Osteocyte (in vitro differentiated cells): ENCODE data around the gene CDK12. TPM values are rescaled to one million over a fixed set of nuclear protein-coding genes. Genes with fewer than 3 reads are reported as not detected.
A peak's percentile ranks its signal among the peaks of the same experiment; 100 is the strongest.
"Not testable (repeated sequence)": the region's sequence is repeated elsewhere in the genome, so short reads cannot be mapped to it uniquely, and the experiment has no call there.

Experiments
- DNase-seq: peaks from one replicate; pipeline ENCODE4 v3.0.0; 2021; ENCODE audit warnings: mixed read lengths; ENCODE audit not compliant: unreplicated experiment; ENCODE audit errors: extremely low spot score
- H3K27ac Mint-ChIP-seq: one replicate; pipeline ENCODE4 v1.8.0; 2021; ENCODE audit warnings: mild to moderate bottlenecking, mixed read lengths; ENCODE audit not compliant: unreplicated experiment
- H3K27me3 Mint-ChIP-seq: one replicate; pipeline ENCODE4 v1.8.0; 2021; ENCODE audit warnings: mixed read lengths; ENCODE audit not compliant: unreplicated experiment
- H3K36me3 Mint-ChIP-seq: one replicate; pipeline ENCODE4 v1.8.0; 2021; ENCODE audit warnings: mixed read lengths; ENCODE audit not compliant: unreplicated experiment
- H3K4me1 Mint-ChIP-seq: one replicate; pipeline ENCODE4 v1.8.0; 2021; ENCODE audit warnings: mixed read lengths; ENCODE audit not compliant: unreplicated experiment
- H3K4me3 Mint-ChIP-seq: one replicate; pipeline ENCODE4 v1.8.0; 2021; ENCODE audit warnings: mild to moderate bottlenecking, moderate library complexity, mixed read lengths; ENCODE audit not compliant: unreplicated experiment
- H3K9me3 Mint-ChIP-seq: one replicate; pipeline ENCODE4 v1.8.0; 2021; ENCODE audit warnings: mixed read lengths; ENCODE audit not compliant: unreplicated experiment
- total RNA-seq: library from RNA; stranded (reverse); gene quantifications from 2 replicates; pipeline ENCODE4 v1.2.1, GENCODE V29; 2021
- TF ChIP-seq, protein P1 (sequence below): fragments of 200-600 bp; sonication (generic); IDR thresholded peaks from 2 replicates; pipeline ENCODE4 v1.5.0; 2021; ENCODE audit warnings: antibody characterized with exemption, mild to moderate bottlenecking, moderate library complexity

Gene CDK12
- total RNA-seq, 1 donor from 2014 or later = 59.0 TPM

DNA sequence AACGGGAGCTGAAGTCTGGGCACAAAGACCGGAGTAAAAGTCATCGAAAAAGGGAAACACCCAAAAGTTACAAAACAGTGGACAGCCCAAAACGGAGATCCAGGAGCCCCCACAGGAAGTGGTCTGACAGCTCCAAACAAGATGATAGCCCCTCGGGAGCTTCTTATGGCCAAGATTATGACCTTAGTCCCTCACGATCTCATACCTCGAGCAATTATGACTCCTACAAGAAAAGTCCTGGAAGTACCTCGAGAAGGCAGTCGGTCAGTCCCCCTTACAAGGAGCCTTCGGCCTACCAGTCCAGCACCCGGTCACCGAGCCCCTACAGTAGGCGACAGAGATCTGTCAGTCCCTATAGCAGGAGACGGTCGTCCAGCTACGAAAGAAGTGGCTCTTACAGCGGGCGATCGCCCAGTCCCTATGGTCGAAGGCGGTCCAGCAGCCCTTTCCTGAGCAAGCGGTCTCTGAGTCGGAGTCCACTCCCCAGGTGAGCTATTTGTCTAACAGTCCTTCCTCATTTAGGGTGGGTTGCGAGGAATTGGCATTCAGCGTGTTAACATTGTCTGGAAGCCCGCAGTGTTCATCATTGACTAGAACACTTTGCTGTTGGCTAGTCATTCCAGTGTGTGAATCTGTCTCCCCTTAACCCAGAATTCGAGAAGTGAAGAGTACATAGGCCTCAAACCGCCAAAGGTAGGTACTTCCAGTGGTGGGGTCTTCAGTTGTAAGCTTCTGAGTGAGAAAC is 1.5 kb downstream of the CDK12 start:
- Mint-ChIP-seq H3K9me3 (no peaks in the 10 kb centered on the region), H3K27ac (peak overlapping the region; percentile 98), H3K36me3 (peaks cover 4% of the 10 kb centered on the region), H3K4me1 (peaks cover 37% of the 10 kb centered on the region), H3K4me3 (peak overlapping the region; percentile 95), H3K27me3 (no peaks in the 10 kb centered on the region)
- TF ChIP-seq, protein P1, sequence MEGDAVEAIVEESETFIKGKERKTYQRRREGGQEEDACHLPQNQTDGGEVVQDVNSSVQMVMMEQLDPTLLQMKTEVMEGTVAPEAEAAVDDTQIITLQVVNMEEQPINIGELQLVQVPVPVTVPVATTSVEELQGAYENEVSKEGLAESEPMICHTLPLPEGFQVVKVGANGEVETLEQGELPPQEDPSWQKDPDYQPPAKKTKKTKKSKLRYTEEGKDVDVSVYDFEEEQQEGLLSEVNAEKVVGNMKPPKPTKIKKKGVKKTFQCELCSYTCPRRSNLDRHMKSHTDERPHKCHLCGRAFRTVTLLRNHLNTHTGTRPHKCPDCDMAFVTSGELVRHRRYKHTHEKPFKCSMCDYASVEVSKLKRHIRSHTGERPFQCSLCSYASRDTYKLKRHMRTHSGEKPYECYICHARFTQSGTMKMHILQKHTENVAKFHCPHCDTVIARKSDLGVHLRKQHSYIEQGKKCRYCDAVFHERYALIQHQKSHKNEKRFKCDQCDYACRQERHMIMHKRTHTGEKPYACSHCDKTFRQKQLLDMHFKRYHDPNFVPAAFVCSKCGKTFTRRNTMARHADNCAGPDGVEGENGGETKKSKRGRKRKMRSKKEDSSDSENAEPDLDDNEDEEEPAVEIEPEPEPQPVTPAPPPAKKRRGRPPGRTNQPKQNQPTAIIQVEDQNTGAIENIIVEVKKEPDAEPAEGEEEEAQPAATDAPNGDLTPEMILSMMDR = no peak
- no peak for DNase-seq

DNA sequence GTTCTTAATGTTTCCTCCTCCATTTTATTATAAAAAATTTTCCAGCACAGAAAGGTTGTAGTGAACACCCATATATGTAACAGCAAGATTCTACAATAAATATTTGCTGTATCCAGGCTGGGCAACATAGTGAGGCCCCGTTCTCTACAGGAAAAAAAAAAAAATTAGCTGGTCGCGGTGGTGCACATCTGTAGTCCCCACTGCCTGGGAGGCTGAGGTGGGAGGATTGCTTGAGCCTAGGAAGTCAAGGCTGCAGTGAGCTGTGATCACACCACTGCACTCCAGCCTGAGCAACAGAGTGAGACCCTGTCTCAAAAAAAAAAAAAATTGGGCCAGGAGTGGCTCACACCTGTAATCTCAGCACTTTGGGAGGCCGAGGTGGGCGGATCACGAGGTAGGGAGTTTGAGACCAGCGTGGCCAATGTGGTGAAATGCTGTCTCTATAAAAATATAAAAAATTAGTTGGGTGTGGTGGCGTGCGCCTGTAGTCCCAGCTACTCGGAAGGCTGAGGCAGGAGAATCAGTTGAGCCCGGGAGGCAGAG is 3.4 kb downstream of the CDK12 start:
- Mint-ChIP-seq H3K27ac (peak overlapping the region; percentile 31), H3K4me1 (peaks cover 37% of the 10 kb centered on the region), H3K36me3 (peaks cover 10% of the 10 kb centered on the region), H3K4me3 (peak overlapping the region; percentile 95)
- H3K27me3 Mint-ChIP-seq, DNase-seq, H3K9me3 Mint-ChIP-seq: not testable (repeated sequence)

DNA sequence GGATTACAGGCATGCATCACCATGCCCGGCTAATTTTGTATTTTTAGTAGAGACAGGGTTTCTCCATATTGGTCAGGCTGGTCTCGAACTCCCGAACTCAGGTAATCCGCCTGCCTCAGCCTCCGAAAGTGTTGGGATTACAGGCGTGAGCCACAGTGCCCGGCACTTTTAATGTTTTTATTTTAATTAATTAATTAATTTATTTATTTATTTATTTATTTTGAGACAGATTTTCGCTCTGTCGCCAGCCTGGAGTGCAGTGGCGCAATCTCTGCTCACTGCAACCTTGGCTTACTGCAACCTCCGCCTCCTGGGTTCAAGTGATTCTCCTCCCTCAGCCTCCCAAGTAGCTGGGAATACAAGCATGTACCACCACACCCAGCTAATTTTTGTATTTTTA is 7.3 kb downstream of the CDK12 start:
- Mint-ChIP-seq H3K4me1 (peaks cover 30% of the 10 kb centered on the region), H3K36me3 (peaks cover 23% of the 10 kb centered on the region)
- not testable (repeated sequence) for H3K27me3 Mint-ChIP-seq, H3K27ac Mint-ChIP-seq, H3K4me3 Mint-ChIP-seq, H3K9me3 Mint-ChIP-seq, DNase-seq

DNA sequence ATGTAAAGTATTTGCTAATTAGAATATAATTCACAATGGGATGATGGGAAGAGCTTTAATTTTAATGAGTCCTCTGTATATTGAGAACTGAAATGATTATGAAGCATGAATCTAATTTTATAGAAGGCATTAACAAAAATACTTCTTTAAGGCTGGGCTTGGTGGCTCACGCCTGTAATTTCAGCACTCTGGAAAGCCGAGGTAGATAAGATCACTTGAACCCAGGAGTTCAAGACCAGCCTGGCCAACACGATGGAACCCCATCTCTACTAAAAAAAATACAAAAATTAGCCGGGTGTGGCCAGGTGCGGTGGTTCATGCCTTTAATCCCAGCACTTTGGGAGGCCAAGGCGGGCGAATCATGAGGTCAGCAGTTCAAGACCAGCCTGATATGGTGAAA is 12.0 kb downstream of the CDK12 start:
- Mint-ChIP-seq H3K4me1 (no peaks in the 10 kb centered on the region), H3K9me3 (no peaks in the 10 kb centered on the region), H3K36me3 (peaks cover 23% of the 10 kb centered on the region), H3K4me3 (no peak overlapping the region), H3K27ac (no peak overlapping the region), H3K27me3 (no peaks in the 10 kb centered on the region)
- DNase-seq = no peak
- TF ChIP-seq, protein P1 = no peak

DNA sequence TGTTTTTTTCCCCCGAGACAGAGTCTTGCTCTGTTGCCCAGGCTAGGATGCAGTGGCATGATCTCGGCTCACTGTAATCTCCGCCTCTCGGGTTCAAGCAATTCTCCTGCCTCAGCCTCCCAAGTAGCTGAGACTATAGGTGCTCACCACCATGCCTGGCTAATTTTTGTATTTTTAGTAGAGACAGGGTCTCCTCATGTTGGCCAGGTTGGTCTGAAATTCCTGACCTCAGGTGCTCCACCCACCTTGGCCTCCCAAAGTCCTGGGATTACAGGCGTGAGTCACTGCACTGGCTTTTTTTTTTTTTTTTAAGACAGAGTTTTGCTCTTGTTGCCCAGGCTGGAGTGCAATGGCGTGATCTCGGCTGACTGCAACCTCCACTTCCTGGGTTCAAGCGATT is 18.3 kb downstream of the CDK12 start:
- H3K4me1 Mint-ChIP-seq, H3K4me3 Mint-ChIP-seq, H3K36me3 Mint-ChIP-seq, H3K9me3 Mint-ChIP-seq, H3K27me3 Mint-ChIP-seq, DNase-seq, H3K27ac Mint-ChIP-seq: not testable (repeated sequence)

DNA sequence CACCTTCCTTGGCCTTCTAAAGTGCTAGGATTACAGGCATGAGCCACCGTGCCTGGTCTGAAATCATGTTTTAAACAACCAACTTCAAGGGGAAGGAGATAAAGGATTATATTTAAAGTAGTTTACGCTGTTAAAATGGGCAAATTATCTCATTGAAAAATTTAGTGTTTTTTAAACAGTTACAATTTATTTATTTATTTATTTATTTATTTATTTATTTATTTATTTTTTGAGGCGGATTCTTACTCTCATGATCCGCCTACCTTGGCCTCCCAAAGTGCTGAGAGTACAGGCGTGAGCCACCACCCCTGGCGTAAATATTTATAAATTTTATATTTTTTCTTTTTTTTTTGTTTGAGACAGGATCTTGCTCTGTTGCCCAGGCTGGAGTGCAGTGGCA is 22.2 kb downstream of the CDK12 start:
- H3K27ac Mint-ChIP-seq = no peak overlapping the region
- H3K27me3 Mint-ChIP-seq = no peaks in the 10 kb centered on the region
- TF ChIP-seq, protein P1 = no peak
- H3K36me3 Mint-ChIP-seq = peaks cover 11% of the 10 kb centered on the region
- no peaks in the 10 kb centered on the region for H3K9me3 Mint-ChIP-seq
- H3K4me3 Mint-ChIP-seq = no peak overlapping the region
- no peak for DNase-seq
- no peaks in the 10 kb centered on the region for H3K4me1 Mint-ChIP-seq
